HG03439 (cell line): ENCODE data around the gene SETBP1.
A peak's percentile ranks its signal among the peaks of the same experiment; 100 is the strongest.

Source experiments
- ATAC-seq: cut with Tn5 transposase; IDR thresholded peaks from one replicate; pipeline ENCODE4 v1.9.1; 2021; ENCODE audit warnings: mild to moderate bottlenecking, moderate library complexity; ENCODE audit not compliant: unreplicated experiment

SETBP1 gene

GRCh38 chr18:44679056-44679913 is 1.4 kb upstream of the SETBP1 start:
- peak; percentile 87 for ATAC-seq

GRCh38 chr18:44679914-44680272 is 795 bp upstream of the SETBP1 start:
- no peak for ATAC-seq

GRCh38 chr18:44681076-44681970 is 635 bp downstream of the SETBP1 start:
- ATAC-seq = no peak

GRCh38 chr18:44682201-44682870 is 1.6 kb downstream of the SETBP1 start:
- ATAC-seq = no peak

GRCh38 chr18:44682871-44683221 is 2.2 kb downstream of the SETBP1 start:
- no peak for ATAC-seq

GRCh38 chr18:44683556-44683955 is 2.9 kb downstream of the SETBP1 start:
- no peak for ATAC-seq

GRCh38 chr18:44685296-44685695 is 4.6 kb downstream of the SETBP1 start:
- ATAC-seq = no peak

- no peak for ATAC-seq
Measured at GRCh38 chr18:44686156-44686555, 5.5 kb downstream of the SETBP1 start.

GRCh38 chr18:44687421-44687820 is 6.7 kb downstream of the SETBP1 start:
- no peak for ATAC-seq

- no peak for ATAC-seq
Measured at GRCh38 chr18:44689736-44690135, 9.0 kb downstream of the SETBP1 start.

- ATAC-seq = no peak
Measured at GRCh38 chr18:44691148-44691925, 10.6 kb downstream of the SETBP1 start.

GRCh38 chr18:44693030-44693784 is 12.5 kb downstream of the SETBP1 start:
- ATAC-seq = no peak

- no peak for ATAC-seq
Measured at GRCh38 chr18:44695503-44695902, 14.8 kb downstream of the SETBP1 start.

- ATAC-seq = no peak
Measured at GRCh38 chr18:44696892-44697291, 16.2 kb downstream of the SETBP1 start.

- no peak for ATAC-seq
Measured at GRCh38 chr18:44697315-44697714, 16.6 kb downstream of the SETBP1 start.

GRCh38 chr18:44698518-44698917 is 17.8 kb downstream of the SETBP1 start:
- ATAC-seq = no peak

- no peak for ATAC-seq
Measured at GRCh38 chr18:44699572-44700261, 19.0 kb downstream of the SETBP1 start.

GRCh38 chr18:44700652-44701051 is 20.0 kb downstream of the SETBP1 start:
- no peak for ATAC-seq

GRCh38 chr18:44701227-44701626 is 20.5 kb downstream of the SETBP1 start:
- no peak for ATAC-seq
